ENCODE measurements around the gene LTBR. TPM values are rescaled to one million over a fixed set of nuclear protein-coding genes. Genes with fewer than 3 reads are reported as not detected.

The LTBR gene
- total and polyA plus RNA-seq, 2 of the 4 experiments (the other 2 are of a cell fraction): 19.7 to 62.5 TPM

GRCh38 chr12:6407236-6407954, 23.4 kb downstream of the LTBR start:
- Histone ChIP-seq H3K9ac (ENCODE audit: low read depth, low read length) (no peak overlapping the region), H3K4me3 (ENCODE audit: insufficient read depth, low read depth, low read length) (no peak overlapping the region), H3K9me3 (ENCODE audit: control insufficient read depth, insufficient read depth, low read length) (no peaks in the 10 kb centered on the region), H3K4me2 (ENCODE audit: low read depth, low read length) (no peak overlapping the region), H3K4me1 (ENCODE audit: control insufficient read depth, insufficient read depth, low read length) (no peaks in the 10 kb centered on the region), H2BK15ac (ENCODE audit: low read depth, low read length) (no peak overlapping the region), H3K27ac (ENCODE audit: insufficient read depth, low read length) (no peak overlapping the region), H3K14ac (replicated peaks; ENCODE audit: low read depth, low read length) (no peak overlapping the region), H2BK120ac (ENCODE audit: low read depth, low read length) (no peak overlapping the region), H3K36me3 (ENCODE audit: control insufficient read depth, insufficient read depth, low read length) (no peaks in the 10 kb centered on the region; the same call in 1 of the 2 replicates), H4K5ac (ENCODE audit: low read depth, low read length) (no peak overlapping the region), H3K79me1 (ENCODE audit: low read depth in 1 of 2, low read length in 2 of 2) (no peaks in the 10 kb centered on the region), H3K27me3 (ENCODE audit: control insufficient read depth, insufficient read depth, low read length) (no peaks in the 10 kb centered on the region), H3K56ac (ENCODE audit: extremely low read depth, insufficient read depth, low read length) (no peak overlapping the region), H3K9me1 (ENCODE audit: insufficient read depth, low read length) (no peaks in the 10 kb centered on the region), H2AK9ac (replicated peaks; ENCODE audit: low read depth, low read length, poor library complexity) (no peak overlapping the region), H2AK5ac (ENCODE audit: low read depth, low read length) (no peak overlapping the region), H2AFZ (replicated peaks; ENCODE audit: low read length, poor library complexity) (no peak overlapping the region), H4K91ac (ENCODE audit: insufficient read depth, low read depth, low read length) (no peak overlapping the region), H3K18ac (ENCODE audit: low read depth, low read length) (no peak overlapping the region), H3K4ac (ENCODE audit: low read depth, low read length) (no peak overlapping the region), H3K23ac (ENCODE audit: low read depth, low read length) (no peak overlapping the region), H4K20me1 (ENCODE audit: insufficient read depth, low read length) (no peaks in the 10 kb centered on the region), H4K8ac (ENCODE audit: low read depth in 2 of 2, low read length in 2 of 2) (no peak overlapping the region), H2BK5ac (ENCODE audit: low read depth, low read length, poor library complexity, severe bottlenecking) (no peak overlapping the region), H2BK20ac (ENCODE audit: low read depth, low read length) (no peak overlapping the region)
- in situ Hi-C loops (cut with MboI; ENCODE audit: low sequenced_read_pairs) (no loop called here), intact Hi-C loops (cut with micrococcal nuclease) (no loop called here), dilution Hi-C loops (cut with HindIII; ENCODE audit: low sequenced_read_pairs, unreplicated experiment) (no loop called here)
- CTCF ChIA-PET: no interaction called here
- DNase-seq: no peak
- no TSS peak for BruUV-seq (replicated peaks)
- no peak for ATAC-seq (ENCODE audit: low read depth)
- TF ChIP-seq CTCF (conservative IDR thresholded peaks at IDR 0.05; ENCODE audit: low read depth, low read length) (no peak), RFX5 (IDR thresholded peaks at IDR 0.05; ENCODE audit: low read depth, low read length) (no peak), FOS (IDR thresholded peaks at IDR 0.05; ENCODE audit: low read depth, low read length) (no peak), NFE2L2 (IDR thresholded peaks at IDR 0.05; ENCODE audit: low read depth, low read length) (no peak), MAZ (IDR thresholded peaks at IDR 0.05; ENCODE audit: borderline replicate concordance, low read depth, low read length) (no peak), SMC3 (IDR thresholded peaks at IDR 0.05; ENCODE audit: low read depth, low read length) (no peak), USF2 (IDR thresholded peaks at IDR 0.05; ENCODE audit: low read depth, low read length) (no peak), CHD1 (IDR thresholded peaks at IDR 0.05; ENCODE audit: low read depth, low read length) (no peak), BHLHE40 (IDR thresholded peaks at IDR 0.05; ENCODE audit: low read depth, low read length) (no peak), POLR2A (IDR thresholded peaks at IDR 0.05; ENCODE audit: low read depth, low read length) (no peak), RAD21 (IDR thresholded peaks at IDR 0.05; ENCODE audit: low read length) (no peak), MXI1 (IDR thresholded peaks at IDR 0.05; ENCODE audit: borderline replicate concordance, low read depth, low read length) (no peak), CEBPB (IDR thresholded peaks at IDR 0.05; ENCODE audit: low read depth, low read length) (no peak)
- POLR2A ChIA-PET (ENCODE audit: unreplicated experiment): no interaction called here
- no CpG with 5 or more reads among the region's 10 CpGs for WGBS, 2 experiments (ENCODE audit: extremely low coverage in 2 of 2, insufficient read length in 1 of 2)
